AG04449 (cell line): ENCODE results near the gene ARHGAP15.
A peak's percentile ranks its signal among the peaks of the same experiment; 100 is the strongest.

Source experiments
- CTCF ChIA-PET: fragments of 350-600 bp; formaldehyde crosslinking; extraction: SDS; loops from one replicate; lab custom pipeline; 2021; ENCODE audit warnings: antibody characterized with exemption; lab: Yijun Ruan, JAX
- POLR2A ChIA-PET: fragments of 400-600, 350-600 bp; formaldehyde crosslinking; extraction: SDS; loops from one replicate; lab custom pipeline; 2020; ENCODE audit warnings: antibody characterized with exemption, inconsistent platforms; lab: Yijun Ruan, JAX
- DNase-seq: peaks from one replicate; pipeline ENCODE4 v3.0.0-alpha.2; 2010; ENCODE audit warnings: low read depth, low spot score
- H3K4me3 ChIP-seq: 2 replicates; pipeline ENCODE4 v1.5.1; 2011; ENCODE audit warnings: low read depth, mild to moderate bottlenecking, control low read depth, low read length
- TF ChIP-seq, protein P1 (sequence below): IDR thresholded peaks from one replicate; pipeline ENCODE4 v1.5.1; 2011; ENCODE audit warnings: mild to moderate bottlenecking, moderate library complexity, low read length, control low read depth, inconsistent platforms; ENCODE audit not compliant: insufficient read depth; ENCODE audit errors: missing control alignments

ARHGAP15 gene

GRCh38 chr2:143422681-143423080, 293.5 kb downstream of the ARHGAP15 start:
- TF ChIP-seq, protein P1, sequence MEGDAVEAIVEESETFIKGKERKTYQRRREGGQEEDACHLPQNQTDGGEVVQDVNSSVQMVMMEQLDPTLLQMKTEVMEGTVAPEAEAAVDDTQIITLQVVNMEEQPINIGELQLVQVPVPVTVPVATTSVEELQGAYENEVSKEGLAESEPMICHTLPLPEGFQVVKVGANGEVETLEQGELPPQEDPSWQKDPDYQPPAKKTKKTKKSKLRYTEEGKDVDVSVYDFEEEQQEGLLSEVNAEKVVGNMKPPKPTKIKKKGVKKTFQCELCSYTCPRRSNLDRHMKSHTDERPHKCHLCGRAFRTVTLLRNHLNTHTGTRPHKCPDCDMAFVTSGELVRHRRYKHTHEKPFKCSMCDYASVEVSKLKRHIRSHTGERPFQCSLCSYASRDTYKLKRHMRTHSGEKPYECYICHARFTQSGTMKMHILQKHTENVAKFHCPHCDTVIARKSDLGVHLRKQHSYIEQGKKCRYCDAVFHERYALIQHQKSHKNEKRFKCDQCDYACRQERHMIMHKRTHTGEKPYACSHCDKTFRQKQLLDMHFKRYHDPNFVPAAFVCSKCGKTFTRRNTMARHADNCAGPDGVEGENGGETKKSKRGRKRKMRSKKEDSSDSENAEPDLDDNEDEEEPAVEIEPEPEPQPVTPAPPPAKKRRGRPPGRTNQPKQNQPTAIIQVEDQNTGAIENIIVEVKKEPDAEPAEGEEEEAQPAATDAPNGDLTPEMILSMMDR: no peak

GRCh38 chr2:143425896-143426295, 296.7 kb downstream of the ARHGAP15 start:
- POLR2A ChIA-PET: no interaction called here
- CTCF ChIA-PET: no interaction called here
- TF ChIP-seq, protein P1: no peak
- no peak overlapping the region for H3K4me3 ChIP-seq
- no peak for DNase-seq

More at GRCh38 chr2:143422681-143423080, 293.5 kb downstream of the ARHGAP15 start:
- CTCF ChIA-PET: no interaction called here
- no peak for DNase-seq
- POLR2A ChIA-PET: no interaction called here
- H3K4me3 ChIP-seq: no peak overlapping the region

DNA sequence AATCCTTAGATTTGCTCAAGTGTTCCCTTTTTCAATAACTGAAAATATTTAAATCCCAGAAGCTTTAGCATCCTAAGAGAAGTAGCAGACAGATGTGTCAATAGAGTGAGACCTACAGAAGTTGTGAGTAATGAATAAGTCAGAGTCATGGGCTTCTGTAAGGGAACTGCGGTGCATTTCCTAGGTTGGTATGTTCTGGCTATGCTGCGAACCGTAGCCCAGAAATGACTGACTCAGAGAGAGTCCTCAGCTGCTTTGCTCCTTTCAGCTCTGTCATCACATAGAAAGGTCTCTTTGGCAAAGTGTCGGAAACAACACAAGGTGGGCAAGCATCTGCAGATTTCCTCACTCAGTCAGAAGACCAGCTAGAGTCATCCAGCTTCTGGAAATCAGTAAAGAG, 297.1 kb downstream of the ARHGAP15 start:
- CTCF ChIA-PET: no interaction called here
- peak; percentile 77 for DNase-seq
- TF ChIP-seq, protein P1: no peak
- POLR2A ChIA-PET: no interaction called here
- H3K4me3 ChIP-seq: no peak overlapping the region

DNA sequence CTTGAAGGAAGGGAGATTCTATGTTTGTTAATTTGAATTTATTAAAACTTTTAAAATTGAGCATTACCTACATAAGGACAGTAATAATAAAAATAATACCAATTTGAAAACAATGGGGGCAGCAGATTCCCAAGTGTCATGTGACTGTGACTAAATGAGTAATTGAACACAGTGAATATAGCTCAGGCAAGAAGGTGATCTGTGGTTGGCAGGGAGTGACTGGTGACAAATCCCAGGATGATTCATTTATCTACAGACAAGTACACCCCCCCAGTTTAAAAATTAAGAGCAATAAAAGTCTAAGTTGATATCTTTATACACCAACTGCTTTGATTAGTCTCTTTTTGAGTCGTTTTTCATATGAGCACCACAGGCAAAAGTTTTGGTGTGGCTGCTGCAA, 299.5 kb downstream of the ARHGAP15 start:
- ChIA-PET POLR2A (no interaction called here), CTCF (no interaction called here)
- TF ChIP-seq, protein P1: no peak
- DNase-seq: no peak
- no peak overlapping the region for H3K4me3 ChIP-seq

- ChIA-PET POLR2A (no interaction called here), CTCF (no interaction called here)
- no peak for DNase-seq
- no peak overlapping the region for H3K4me3 ChIP-seq
- TF ChIP-seq, protein P1: no peak
These were observed 300.9 kb downstream of the ARHGAP15 start for GRCh38 chr2:143429932-143430679.

GRCh38 chr2:143431316-143431715, 302.1 kb downstream of the ARHGAP15 start:
- CTCF ChIA-PET: no interaction called here
- no peak overlapping the region for H3K4me3 ChIP-seq
- TF ChIP-seq, protein P1: no peak
- POLR2A ChIA-PET: no interaction called here
- DNase-seq: no peak
